ENCODE data around the gene NKAIN2.
A peak's percentile ranks its signal among the peaks of the same experiment; 100 is the strongest.

The NKAIN2 gene

GRCh38 chr6:124520514-124520913, 716.8 kb downstream of the NKAIN2 start:
- Histone ChIP-seq H2BK12ac (ENCODE audit: low read length) (no peak overlapping the region), H3K4me2 (ENCODE audit: insufficient read depth, low read length, poor library complexity, severe bottlenecking) (no peak overlapping the region), H3K4me3 (ENCODE audit: low read length in 2 of 2) (no peak overlapping the region), H3K9ac (ENCODE audit: low read depth, low read length, poor library complexity) (no peak overlapping the region), H4K91ac (ENCODE audit: low read depth, low read length, poor library complexity) (no peak overlapping the region), H3K27ac (replicated peaks; ENCODE audit: low read length) (no peak overlapping the region), H3K23ac (ENCODE audit: low read depth, low read length, poor library complexity) (no peak overlapping the region), H3K4ac (ENCODE audit: low read length) (no peak overlapping the region), H3K18ac (ENCODE audit: low read length) (no peak overlapping the region), H2BK120ac (ENCODE audit: low read depth, low read length) (no peak overlapping the region), H4K8ac (ENCODE audit: low read depth, low read length) (no peak overlapping the region), H3K14ac (ENCODE audit: low read length) (no peak overlapping the region), H3K79me1 (ENCODE audit: low read depth, low read length) (no peaks in the 10 kb centered on the region), H2BK15ac (ENCODE audit: low read length) (no peak overlapping the region), H2AK5ac (ENCODE audit: low read depth, low read length) (no peak overlapping the region), H3K4me1 (ENCODE audit: control insufficient read depth in 2 of 2, insufficient read depth in 1 of 2, low read depth in 1 of 2, low read length in 2 of 2) (peaks cover 3 to 16% of the 10 kb centered on the region in 2 donors), H3K36me3 (replicated peaks in 1 of 2; ENCODE audit: control insufficient read depth in 2 of 2, insufficient read depth in 2 of 2, low read length in 2 of 2) (no peaks in the 10 kb centered on the region), H2BK5ac (ENCODE audit: low read length) (no peak overlapping the region), H3K9me3 (replicated peaks in 1 of 2; ENCODE audit: control insufficient read depth in 2 of 2, insufficient read depth in 1 of 2, low read depth in 1 of 2, low read length in 2 of 2) (peaks cover 0 to 6% of the 10 kb centered on the region in 2 donors), H2AFZ (ENCODE audit: low read length) (no peak overlapping the region), H3K27me3 (ENCODE audit: control insufficient read depth in 3 of 3, insufficient read depth in 3 of 3, low read depth in 1 of 3, low read length in 3 of 3) (no peaks in the 10 kb centered on the region)
- DNase-seq (ENCODE audit: low spot score): no peak
- no CpG with 5 or more reads among the region's 4 CpGs for WGBS, 2 donors (ENCODE audit: extremely low coverage in 2 of 2, insufficient read length in 2 of 2, insufficient replicate concordance in 1 of 2)

GRCh38 chr6:124522335-124522734, 718.7 kb downstream of the NKAIN2 start:
- H3K4me3 ChIP-seq (ENCODE audit: low read length in 2 of 2): no peak overlapping the region
- no CpG with 5 or more reads among the region's 4 CpGs for WGBS, 2 donors (ENCODE audit: extremely low coverage in 2 of 2, insufficient read length in 2 of 2, insufficient replicate concordance in 1 of 2)
- no peak for DNase-seq (ENCODE audit: low spot score)

DNA sequence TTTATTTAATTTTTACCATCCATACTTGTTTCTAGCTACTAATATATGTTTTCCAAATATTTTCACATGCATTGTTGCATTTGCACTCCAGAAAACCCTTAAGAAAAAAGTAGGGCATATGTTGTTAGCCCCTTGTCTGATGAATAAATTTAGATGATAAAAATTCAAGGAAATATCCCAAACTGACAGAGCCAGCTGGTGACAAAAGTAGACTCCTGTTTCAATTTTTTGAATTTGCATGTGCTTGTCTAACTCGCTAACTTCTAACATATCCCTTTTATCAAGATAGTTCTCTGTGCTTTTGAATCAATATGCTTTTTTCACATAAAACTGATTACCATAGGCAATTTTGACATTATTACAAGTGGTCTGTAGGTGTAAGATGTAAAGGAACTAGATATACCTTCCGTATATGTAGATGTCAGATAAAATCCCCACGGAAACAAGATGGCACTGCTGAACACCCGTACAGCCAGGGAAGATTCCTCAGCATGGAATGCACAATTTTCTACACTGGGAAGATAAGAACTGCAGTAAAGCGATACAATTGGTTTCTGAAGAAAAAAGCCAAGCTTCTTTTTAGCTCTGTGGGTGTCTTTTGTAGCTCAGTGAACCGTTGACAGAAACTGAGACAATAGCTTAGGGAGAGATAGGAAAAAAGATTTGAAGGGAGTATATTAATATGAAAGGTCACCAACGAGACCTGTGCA, 721.0 kb downstream of the NKAIN2 start:
- DNase-seq (ENCODE audit: low spot score): peak; percentile 36
- no peak overlapping the region for H3K4me3 ChIP-seq (ENCODE audit: low read length in 2 of 2)
- H3K27me3 ChIP-seq (ENCODE audit: control insufficient read depth in 3 of 3, insufficient read depth in 3 of 3, low read depth in 1 of 3, low read length in 3 of 3): no peaks in the 10 kb centered on the region

More at GRCh38 chr6:124522335-124522734, 718.7 kb downstream of the NKAIN2 start:
- Histone ChIP-seq H3K27ac (replicated peaks; ENCODE audit: low read length) (no peak overlapping the region), H3K23ac (ENCODE audit: low read depth, low read length, poor library complexity) (no peak overlapping the region), H3K9me3 (replicated peaks in 1 of 2; ENCODE audit: control insufficient read depth in 2 of 2, insufficient read depth in 1 of 2, low read depth in 1 of 2, low read length in 2 of 2) (peaks cover 0 to 6% of the 10 kb centered on the region in 2 donors), H3K14ac (ENCODE audit: low read length) (no peak overlapping the region), H3K4me1 (ENCODE audit: control insufficient read depth in 2 of 2, insufficient read depth in 1 of 2, low read depth in 1 of 2, low read length in 2 of 2) (peaks cover 2 to 16% of the 10 kb centered on the region in 2 donors), H2AFZ (ENCODE audit: low read length) (no peak overlapping the region), H2BK15ac (ENCODE audit: low read length) (no peak overlapping the region), H3K27me3 (ENCODE audit: control insufficient read depth in 3 of 3, insufficient read depth in 3 of 3, low read depth in 1 of 3, low read length in 3 of 3) (no peaks in the 10 kb centered on the region), H2AK5ac (ENCODE audit: low read depth, low read length) (no peak overlapping the region), H2BK5ac (ENCODE audit: low read length) (no peak overlapping the region), H3K9ac (ENCODE audit: low read depth, low read length, poor library complexity) (no peak overlapping the region), H3K36me3 (replicated peaks in 1 of 2; ENCODE audit: control insufficient read depth in 2 of 2, insufficient read depth in 2 of 2, low read length in 2 of 2) (no peaks in the 10 kb centered on the region), H2BK12ac (ENCODE audit: low read length) (no peak overlapping the region), H2BK120ac (ENCODE audit: low read depth, low read length) (no peak overlapping the region), H3K4ac (ENCODE audit: low read length) (no peak overlapping the region), H4K8ac (ENCODE audit: low read depth, low read length) (no peak overlapping the region), H3K4me2 (ENCODE audit: insufficient read depth, low read length, poor library complexity, severe bottlenecking) (no peak overlapping the region), H3K18ac (ENCODE audit: low read length) (no peak overlapping the region), H3K79me1 (ENCODE audit: low read depth, low read length) (no peaks in the 10 kb centered on the region), H4K91ac (ENCODE audit: low read depth, low read length, poor library complexity) (no peak overlapping the region)

DNA sequence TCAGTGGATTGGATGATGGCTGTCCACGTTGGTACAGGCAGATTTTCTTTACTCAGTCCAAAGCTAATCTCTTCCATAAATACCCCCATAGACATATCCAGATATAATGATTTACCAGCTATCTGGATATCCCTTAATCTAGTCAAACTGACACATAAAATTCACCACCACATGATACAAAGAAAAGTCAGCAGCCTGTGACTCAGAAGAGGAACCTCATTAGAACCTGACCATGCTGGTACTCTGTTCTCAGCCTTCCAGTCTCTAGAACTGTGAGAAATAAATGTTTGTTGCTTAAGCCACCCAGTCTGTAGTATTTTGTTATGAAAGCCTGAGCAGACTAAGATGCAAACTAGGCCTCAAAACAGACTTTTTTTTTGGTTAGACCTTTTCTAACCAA, 727.3 kb downstream of the NKAIN2 start:
- Histone ChIP-seq H4K8ac (ENCODE audit: low read depth, low read length) (no peak overlapping the region), H3K4me1 (ENCODE audit: control insufficient read depth in 2 of 2, insufficient read depth in 1 of 2, low read depth in 1 of 2, low read length in 2 of 2) (peaks cover 0 to 3% of the 10 kb centered on the region in 2 donors), H3K27ac (replicated peaks; ENCODE audit: low read length) (no peak overlapping the region), H3K9ac (ENCODE audit: low read depth, low read length, poor library complexity) (no peak overlapping the region), H2BK15ac (ENCODE audit: low read length) (no peak overlapping the region), H2AFZ (ENCODE audit: low read length) (no peak overlapping the region), H3K27me3 (ENCODE audit: control insufficient read depth in 3 of 3, insufficient read depth in 3 of 3, low read depth in 1 of 3, low read length in 3 of 3) (no peaks in the 10 kb centered on the region), H2BK12ac (ENCODE audit: low read length) (no peak overlapping the region), H4K91ac (ENCODE audit: low read depth, low read length, poor library complexity) (no peak overlapping the region), H2BK120ac (ENCODE audit: low read depth, low read length) (no peak overlapping the region), H3K23ac (ENCODE audit: low read depth, low read length, poor library complexity) (no peak overlapping the region), H3K36me3 (replicated peaks in 1 of 2; ENCODE audit: control insufficient read depth in 2 of 2, insufficient read depth in 2 of 2, low read length in 2 of 2) (no peaks in the 10 kb centered on the region), H3K4me3 (ENCODE audit: low read length in 2 of 2) (no peak overlapping the region), H3K79me1 (ENCODE audit: low read depth, low read length) (no peaks in the 10 kb centered on the region), H3K18ac (ENCODE audit: low read length) (no peak overlapping the region), H3K9me3 (replicated peaks in 1 of 2; ENCODE audit: control insufficient read depth in 2 of 2, insufficient read depth in 1 of 2, low read depth in 1 of 2, low read length in 2 of 2) (no peaks in the 10 kb centered on the region), H3K14ac (ENCODE audit: low read length) (no peak overlapping the region), H3K4me2 (ENCODE audit: insufficient read depth, low read length, poor library complexity, severe bottlenecking) (no peak overlapping the region), H3K4ac (ENCODE audit: low read length) (no peak overlapping the region), H2AK5ac (ENCODE audit: low read depth, low read length) (no peak overlapping the region), H2BK5ac (ENCODE audit: low read length) (no peak overlapping the region)
- no CpG with 5 or more reads among the region's 1 CpG for WGBS, 2 donors (ENCODE audit: extremely low coverage in 2 of 2, insufficient read length in 2 of 2, insufficient replicate concordance in 1 of 2)
- DNase-seq (ENCODE audit: low spot score): no peak

More for the DNA sequence above, 721.0 kb downstream of the NKAIN2 start:
- peak overlapping the region; percentile 54 for H2AFZ ChIP-seq (ENCODE audit: low read length)
- no peak overlapping the region for H4K91ac ChIP-seq (ENCODE audit: low read depth, low read length, poor library complexity)
- H3K23ac ChIP-seq (ENCODE audit: low read depth, low read length, poor library complexity): no peak overlapping the region
- no peak overlapping the region for H2BK120ac ChIP-seq (ENCODE audit: low read depth, low read length)
- H2BK12ac ChIP-seq (ENCODE audit: low read length): no peak overlapping the region
- no peak overlapping the region for H2BK15ac ChIP-seq (ENCODE audit: low read length)
- H3K9ac ChIP-seq (ENCODE audit: low read depth, low read length, poor library complexity): no peak overlapping the region
- no peak overlapping the region for H3K27ac ChIP-seq (replicated peaks; ENCODE audit: low read length)
- H3K79me1 ChIP-seq (ENCODE audit: low read depth, low read length): no peaks in the 10 kb centered on the region
- H3K9me3 ChIP-seq (replicated peaks in 1 of 2; ENCODE audit: control insufficient read depth in 2 of 2, insufficient read depth in 1 of 2, low read depth in 1 of 2, low read length in 2 of 2): no peaks in the 10 kb centered on the region
- peaks cover 2 to 16% of the 10 kb centered on the region in 2 donors for H3K4me1 ChIP-seq (ENCODE audit: control insufficient read depth in 2 of 2, insufficient read depth in 1 of 2, low read depth in 1 of 2, low read length in 2 of 2)
- H4K8ac ChIP-seq (ENCODE audit: low read depth, low read length): no peak overlapping the region
- H2BK5ac ChIP-seq (ENCODE audit: low read length): no peak overlapping the region
- H3K14ac ChIP-seq (ENCODE audit: low read length): no peak overlapping the region
- no peaks in the 10 kb centered on the region for H3K36me3 ChIP-seq (replicated peaks in 1 of 2; ENCODE audit: control insufficient read depth in 2 of 2, insufficient read depth in 2 of 2, low read length in 2 of 2)
- no peak overlapping the region for H3K4ac ChIP-seq (ENCODE audit: low read length)
- H2AK5ac ChIP-seq (ENCODE audit: low read depth, low read length): no peak overlapping the region
- no CpG with 5 or more reads among the region's 7 CpGs for WGBS, 2 donors (ENCODE audit: extremely low coverage in 2 of 2, insufficient read length in 2 of 2, insufficient replicate concordance in 1 of 2)
- no peak overlapping the region for H3K18ac ChIP-seq (ENCODE audit: low read length)
- H3K4me2 ChIP-seq (ENCODE audit: insufficient read depth, low read length, poor library complexity, severe bottlenecking): no peak overlapping the region
